Hepatocyte (in vitro differentiated cells): Measurements from ENCODE around the gene IRF8.

Source experiments
- EZH2 ChIP-seq: fragments of 200-600 bp; sonication (generic); IDR thresholded peaks from 2 replicates; pipeline ENCODE4 v1.6.1; 2016; ENCODE audit warnings: antibody characterized with exemption, mild to moderate bottlenecking, borderline replicate concordance
- EZH2phosphoT487 ChIP-seq: fragments of 200-600 bp; sonication (generic); IDR thresholded peaks from one replicate; pipeline ENCODE4 v1.6.1; 2018; ENCODE audit warnings: antibody characterized with exemption, mild to moderate bottlenecking, low read depth, moderate library complexity; ENCODE audit not compliant: unreplicated experiment, severe bottlenecking
- TF ChIP-seq, protein P1 (sequence below): fragments of 200-600 bp; sonication (generic); IDR thresholded peaks from 2 replicates; pipeline ENCODE4 v1.5.1; 2016; ENCODE audit warnings: antibody characterized with exemption, mild to moderate bottlenecking; ENCODE audit not compliant: poor library complexity

DNA sequence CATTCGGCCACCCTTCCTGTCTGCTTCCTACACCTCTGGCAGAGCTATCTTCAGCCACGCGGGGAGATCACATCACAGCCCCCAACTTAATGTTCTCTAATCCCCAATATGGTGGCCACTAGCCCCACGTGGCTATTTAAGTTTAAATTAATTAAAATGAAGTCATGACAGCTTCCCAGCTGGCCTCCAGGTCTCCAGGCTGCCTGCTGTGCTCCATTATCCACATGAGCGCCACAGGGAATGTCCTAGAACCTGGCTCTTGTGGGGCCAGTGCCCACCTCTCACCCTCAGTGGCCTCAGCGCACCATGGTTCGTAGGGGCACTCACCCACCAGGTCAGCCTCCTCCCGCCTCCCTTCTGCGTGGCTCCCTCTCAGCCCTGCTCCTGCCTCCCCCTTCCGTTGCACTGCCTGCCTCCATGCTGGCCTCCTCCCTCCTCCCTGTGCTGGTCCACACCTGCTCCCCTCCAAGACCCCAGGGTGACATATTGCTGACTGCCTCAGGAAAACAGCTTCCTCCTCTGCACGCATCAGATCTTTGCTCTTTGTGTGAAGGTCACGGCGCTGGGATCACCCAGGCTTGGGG lies 47.7 kb downstream of the IRF8 start:
- TF ChIP-seq, protein P1, sequence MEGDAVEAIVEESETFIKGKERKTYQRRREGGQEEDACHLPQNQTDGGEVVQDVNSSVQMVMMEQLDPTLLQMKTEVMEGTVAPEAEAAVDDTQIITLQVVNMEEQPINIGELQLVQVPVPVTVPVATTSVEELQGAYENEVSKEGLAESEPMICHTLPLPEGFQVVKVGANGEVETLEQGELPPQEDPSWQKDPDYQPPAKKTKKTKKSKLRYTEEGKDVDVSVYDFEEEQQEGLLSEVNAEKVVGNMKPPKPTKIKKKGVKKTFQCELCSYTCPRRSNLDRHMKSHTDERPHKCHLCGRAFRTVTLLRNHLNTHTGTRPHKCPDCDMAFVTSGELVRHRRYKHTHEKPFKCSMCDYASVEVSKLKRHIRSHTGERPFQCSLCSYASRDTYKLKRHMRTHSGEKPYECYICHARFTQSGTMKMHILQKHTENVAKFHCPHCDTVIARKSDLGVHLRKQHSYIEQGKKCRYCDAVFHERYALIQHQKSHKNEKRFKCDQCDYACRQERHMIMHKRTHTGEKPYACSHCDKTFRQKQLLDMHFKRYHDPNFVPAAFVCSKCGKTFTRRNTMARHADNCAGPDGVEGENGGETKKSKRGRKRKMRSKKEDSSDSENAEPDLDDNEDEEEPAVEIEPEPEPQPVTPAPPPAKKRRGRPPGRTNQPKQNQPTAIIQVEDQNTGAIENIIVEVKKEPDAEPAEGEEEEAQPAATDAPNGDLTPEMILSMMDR: no peak
- TF ChIP-seq EZH2 (no peak), EZH2phosphoT487 (no peak)
